AG09309 (cell line): ENCODE measurements around the gene ANXA1.

Experiments used
- DNase-seq: peaks from one replicate; pipeline ENCODE4 v3.0.0-alpha.2; 2010; ENCODE audit warnings: low read depth
- H3K4me3 ChIP-seq: 2 replicates; pipeline ENCODE4 v1.5.1; 2011; ENCODE audit warnings: mild to moderate bottlenecking, low read depth, low read length, moderate library complexity; ENCODE audit not compliant: control insufficient read depth
- CTCF ChIP-seq: IDR thresholded peaks from 2 replicates; pipeline ENCODE4 v1.5.1; 2011; ENCODE audit warnings: mild to moderate bottlenecking, low read depth, low read length, inconsistent platforms; ENCODE audit not compliant: insufficient read depth, control insufficient read depth; ENCODE audit errors: missing control alignments

Gene ANXA1

GRCh38 chr9:73116031-73116430 lies 35.6 kb upstream of the ANXA1 start:
- peak; percentile 34 for DNase-seq
- no peak overlapping the region for H3K4me3 ChIP-seq
- no peak for TF ChIP-seq CTCF

GRCh38 chr9:73116880-73117279 lies 34.8 kb upstream of the ANXA1 start:
- H3K4me3 ChIP-seq = no peak overlapping the region
- no peak for DNase-seq
- no peak for TF ChIP-seq CTCF

GRCh38 chr9:73118286-73118685 lies 33.4 kb upstream of the ANXA1 start:
- no peak for TF ChIP-seq CTCF
- DNase-seq = no peak
- H3K4me3 ChIP-seq = no peak overlapping the region

GRCh38 chr9:73118898-73119554 lies 32.6 kb upstream of the ANXA1 start:
- H3K4me3 ChIP-seq = no peak overlapping the region
- TF ChIP-seq CTCF = no peak
- DNase-seq = no peak

- no peak for TF ChIP-seq CTCF
- no peak for DNase-seq
- no peak overlapping the region for H3K4me3 ChIP-seq
Observed at GRCh38 chr9:73121375-73121935, 30.2 kb upstream of the ANXA1 start.

- DNase-seq = no peak
- no peak for TF ChIP-seq CTCF
- no peak overlapping the region for H3K4me3 ChIP-seq
Observed at GRCh38 chr9:73125651-73126050, 26.0 kb upstream of the ANXA1 start.
